ENCODE measurements around the gene ZNF784. TPM values are rescaled to one million over a fixed set of nuclear protein-coding genes. Genes with fewer than 3 reads are reported as not detected.

The ZNF784 gene
- total RNA-seq, 1 experiment from 2014 or later: 10.2 TPM

DNA sequence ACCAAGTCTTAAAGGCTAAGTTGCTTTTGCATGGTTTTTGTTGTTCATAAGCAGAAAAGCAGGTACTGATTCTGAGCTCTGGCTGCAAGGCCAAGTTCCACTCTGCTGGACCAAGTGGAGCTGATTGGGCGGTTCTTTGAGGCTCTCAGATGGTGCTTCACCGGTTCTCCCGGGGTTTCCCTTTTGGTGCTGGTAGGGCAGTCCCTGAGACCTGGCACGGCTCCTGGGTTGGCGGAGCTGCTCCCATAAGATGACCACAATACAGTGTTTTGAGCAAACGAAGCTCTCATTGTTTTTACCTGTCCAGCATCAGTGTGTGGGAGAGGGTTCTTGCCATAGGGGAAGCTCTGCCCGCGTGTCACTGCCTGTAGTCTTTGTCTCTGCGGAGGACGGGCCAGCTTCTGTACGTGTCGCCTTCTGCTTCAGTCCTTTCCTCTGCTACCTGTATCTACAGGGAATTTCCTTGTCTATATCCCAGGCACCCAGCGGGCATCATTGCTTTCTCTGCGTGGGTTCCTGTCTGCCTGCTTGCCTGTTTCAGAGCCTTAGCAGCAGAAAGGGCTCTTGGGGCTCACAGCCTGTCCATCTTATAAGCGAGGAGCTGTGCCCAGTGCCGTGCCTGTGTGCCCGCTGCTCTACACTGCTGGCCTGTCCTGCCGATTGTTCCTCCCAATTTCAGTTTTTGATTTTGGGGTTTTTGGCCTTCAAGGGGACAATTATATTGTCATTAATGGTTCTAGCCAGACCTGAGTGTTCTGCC, 32.8 kb upstream of the ZNF784 start:
- CTCF ChIA-PET: interaction anchor here (0.8 kb wide), 1 partner anchor 14 kb away, joined by 3 read pairs; no protein-coding TSS in a partner anchor
- POLR2A ChIA-PET: interaction anchor here (0.6 to 1.5 kb wide), 2 partner anchors 11 to 464 kb away, joined by 4 read pairs; partner anchors contain the start of gene ZNF787
- peaks cover 21% of the 10 kb centered on the region for H3K4me1 Mint-ChIP-seq (ENCODE audit: low read depth, unreplicated experiment)

DNA sequence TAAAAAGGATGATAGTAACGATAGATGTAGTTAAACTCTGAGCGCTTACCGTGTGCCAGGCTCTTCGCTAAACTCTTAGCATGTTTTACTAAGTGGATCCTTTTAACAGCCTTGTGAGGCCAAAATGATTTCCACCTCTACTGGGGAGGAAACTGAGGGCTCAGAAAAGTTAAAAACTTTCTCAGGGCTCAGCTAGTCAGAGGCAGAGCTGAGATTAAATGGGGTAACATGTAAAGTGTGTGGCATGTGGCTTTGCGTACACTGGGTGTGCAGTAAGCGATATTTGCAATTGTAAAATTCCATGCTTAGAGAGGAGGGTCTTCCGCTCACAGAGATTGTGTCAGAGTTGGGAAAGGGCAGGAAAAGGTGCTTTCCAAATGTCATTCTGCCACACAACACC, 32.2 kb upstream of the ZNF784 start:
- Mint-ChIP-seq H3K4me1 (ENCODE audit: low read depth, unreplicated experiment) (peaks cover 15% of the 10 kb centered on the region), H3K4me3 (ENCODE audit: unreplicated experiment) (peak overlapping the region; percentile 98), H3K9me3 (ENCODE audit: unreplicated experiment) (no peaks in the 10 kb centered on the region), H3K27me3 (ENCODE audit: insufficient read depth, unreplicated experiment) (no peaks in the 10 kb centered on the region), H3K27ac (ENCODE audit: unreplicated experiment) (peak overlapping the region; percentile 98), H3K36me3 (ENCODE audit: insufficient read depth, unreplicated experiment) (peaks cover 60% of the 10 kb centered on the region)
- POLR2A ChIA-PET: interaction anchor here (0.6 to 1.5 kb wide), 2 partner anchors 11 to 464 kb away, joined by 4 read pairs; partner anchors contain the start of gene ZNF787
- BruUV-seq (replicated peaks): no TSS peak
- Histone ChIP-seq H3K36me3 (ENCODE audit: control insufficient read depth, insufficient read depth, low read length) (no peaks in the 10 kb centered on the region; the same call in none of the 2 replicates), H3K27me3 (replicated peaks; ENCODE audit: control insufficient read depth, insufficient read depth, low read length) (no peaks in the 10 kb centered on the region), H3K4me3 (ENCODE audit: low read depth, low read length) (peak overlapping the region; percentile 87), H3K4me1 (peaks cover 6% of the 10 kb centered on the region; the same call in 1 of the 2 replicates), H3K9me3 (no peaks in the 10 kb centered on the region)
- TF ChIP-seq, protein P1, sequence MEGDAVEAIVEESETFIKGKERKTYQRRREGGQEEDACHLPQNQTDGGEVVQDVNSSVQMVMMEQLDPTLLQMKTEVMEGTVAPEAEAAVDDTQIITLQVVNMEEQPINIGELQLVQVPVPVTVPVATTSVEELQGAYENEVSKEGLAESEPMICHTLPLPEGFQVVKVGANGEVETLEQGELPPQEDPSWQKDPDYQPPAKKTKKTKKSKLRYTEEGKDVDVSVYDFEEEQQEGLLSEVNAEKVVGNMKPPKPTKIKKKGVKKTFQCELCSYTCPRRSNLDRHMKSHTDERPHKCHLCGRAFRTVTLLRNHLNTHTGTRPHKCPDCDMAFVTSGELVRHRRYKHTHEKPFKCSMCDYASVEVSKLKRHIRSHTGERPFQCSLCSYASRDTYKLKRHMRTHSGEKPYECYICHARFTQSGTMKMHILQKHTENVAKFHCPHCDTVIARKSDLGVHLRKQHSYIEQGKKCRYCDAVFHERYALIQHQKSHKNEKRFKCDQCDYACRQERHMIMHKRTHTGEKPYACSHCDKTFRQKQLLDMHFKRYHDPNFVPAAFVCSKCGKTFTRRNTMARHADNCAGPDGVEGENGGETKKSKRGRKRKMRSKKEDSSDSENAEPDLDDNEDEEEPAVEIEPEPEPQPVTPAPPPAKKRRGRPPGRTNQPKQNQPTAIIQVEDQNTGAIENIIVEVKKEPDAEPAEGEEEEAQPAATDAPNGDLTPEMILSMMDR (IDR thresholded peaks at IDR 0.05; ENCODE audit: insufficient read depth in 1 of 2, low read depth in 1 of 2, low read length in 1 of 2, severe bottlenecking in 1 of 2, unreplicated experiment in 1 of 2): no peak
- intact Hi-C loops (cut with micrococcal nuclease; ENCODE audit: unreplicated experiment): loop anchor here (10.0 kb wide), 1 partner anchor 488 kb away; the partner anchor contains the start of gene ZNF444
- DNase-seq: no peak
- CTCF ChIA-PET: interaction anchor here (0.8 to 1.0 kb wide), 2 partner anchors 15 kb away, joined by 3 to 4 read pairs; no protein-coding TSS in a partner anchor

More for the DNA sequence above, 32.8 kb upstream of the ZNF784 start:
- Mint-ChIP-seq H3K27ac (ENCODE audit: unreplicated experiment) (peak overlapping the region; percentile 23), H3K27me3 (ENCODE audit: insufficient read depth, unreplicated experiment) (no peaks in the 10 kb centered on the region), H3K36me3 (ENCODE audit: insufficient read depth, unreplicated experiment) (peaks cover 61% of the 10 kb centered on the region), H3K9me3 (ENCODE audit: unreplicated experiment) (no peaks in the 10 kb centered on the region), H3K4me3 (ENCODE audit: unreplicated experiment) (peak overlapping the region; percentile 98)
- Histone ChIP-seq H3K27me3 (replicated peaks; ENCODE audit: control insufficient read depth, insufficient read depth, low read length) (no peaks in the 10 kb centered on the region), H3K36me3 (ENCODE audit: control insufficient read depth, insufficient read depth, low read length) (no peaks in the 10 kb centered on the region; the same call in none of the 2 replicates), H3K9me3 (no peaks in the 10 kb centered on the region), H3K4me3 (ENCODE audit: low read depth, low read length) (peak overlapping the region; percentile 87; the same call in 1 of the 2 replicates), H3K4me1 (peaks cover 6% of the 10 kb centered on the region; the same call in 1 of the 2 replicates)
- no peak for DNase-seq
- TF ChIP-seq, protein P1 (IDR thresholded peaks at IDR 0.05; ENCODE audit: insufficient read depth in 1 of 2, low read depth in 1 of 2, low read length in 1 of 2, severe bottlenecking in 1 of 2, unreplicated experiment in 1 of 2): no peak
- BruUV-seq (replicated peaks): no TSS peak
- intact Hi-C loops (cut with micrococcal nuclease; ENCODE audit: unreplicated experiment): loop anchor here (10.0 kb wide), 1 partner anchor 488 kb away; the partner anchor contains the start of gene ZNF444

DNA sequence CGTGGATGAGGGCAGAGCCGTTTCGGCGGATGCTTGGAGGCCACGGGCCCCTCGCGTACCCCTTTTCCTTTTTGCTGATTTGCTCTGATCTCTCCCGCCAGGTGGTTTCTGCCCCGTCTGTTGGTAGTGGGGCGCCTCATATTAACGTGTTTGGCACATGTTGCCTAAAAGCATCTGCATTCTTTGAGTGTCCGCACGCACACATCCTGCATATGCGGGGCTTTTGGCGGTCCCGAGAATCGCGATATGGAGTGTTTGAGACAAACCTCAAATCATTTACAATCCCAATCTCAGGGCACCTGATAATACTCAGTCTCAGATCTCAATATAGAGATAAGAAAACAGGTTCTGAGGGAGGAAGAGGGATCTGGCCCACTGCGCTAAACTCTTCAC, 31.3 kb upstream of the ZNF784 start:
- H3K9me3 ChIP-seq: no peaks in the 10 kb centered on the region
- peaks cover 6% of the 10 kb centered on the region; the same call in 1 of the 2 replicates for H3K4me1 ChIP-seq
- peak overlapping the region; percentile 87 for H3K4me3 ChIP-seq (ENCODE audit: low read depth, low read length)
- H3K36me3 ChIP-seq (ENCODE audit: control insufficient read depth, insufficient read depth, low read length): no peaks in the 10 kb centered on the region; the same call in 1 of the 2 replicates
- Mint-ChIP-seq H3K27me3 (ENCODE audit: insufficient read depth, unreplicated experiment) (no peaks in the 10 kb centered on the region), H3K4me3 (ENCODE audit: unreplicated experiment) (peak overlapping the region; percentile 98), H3K4me1 (ENCODE audit: low read depth, unreplicated experiment) (peaks cover 15% of the 10 kb centered on the region), H3K36me3 (ENCODE audit: insufficient read depth, unreplicated experiment) (peaks cover 60% of the 10 kb centered on the region), H3K9me3 (ENCODE audit: unreplicated experiment) (no peaks in the 10 kb centered on the region), H3K27ac (ENCODE audit: unreplicated experiment) (peak overlapping the region; percentile 98)
- DNase-seq: no peak
- ChIA-PET CTCF (interaction anchor here (0.5 to 1.0 kb wide), 2 partner anchors 15 to 23 kb away, joined by 3 to 4 read pairs; no protein-coding TSS in a partner anchor), POLR2A (interaction anchor here (1.5 kb wide), 1 partner anchor 12 kb away, joined by 4 read pairs; no protein-coding TSS in a partner anchor)
- H3K27me3 ChIP-seq (replicated peaks; ENCODE audit: control insufficient read depth, insufficient read depth, low read length): no peaks in the 10 kb centered on the region
- intact Hi-C loops (cut with micrococcal nuclease; ENCODE audit: unreplicated experiment): loop anchor here (2.0 to 10.0 kb wide), 3 partner anchors 15 to 489 kb away; partner anchors contain the start of genes EPN1, ZNF444 and ZNF580
- TSS peak; percentile 51 for BruUV-seq (replicated peaks)
- TF ChIP-seq, protein P1 (IDR thresholded peaks at IDR 0.05; ENCODE audit: insufficient read depth in 1 of 2, low read depth in 1 of 2, low read length in 1 of 2, severe bottlenecking in 1 of 2, unreplicated experiment in 1 of 2): no peak

Measured in Caco-2 (cell line).